CD14-positive monocyte (primary cell): ENCODE results near the gene KIF13A. TPM values are rescaled to one million over a fixed set of nuclear protein-coding genes. Genes with fewer than 3 reads are reported as not detected.

ENCODE experiments used
- DNase-seq, 3 donors: peaks; one replicate each; pipeline ENCODE4 v3.0.0-alpha.2; 2011 to 2022
- H2AFZ ChIP-seq: 2 replicates; pipeline ENCODE4 v1.6.0; 2012; ENCODE audit warnings: mild to moderate bottlenecking, low read depth, low read length, inconsistent platforms; ENCODE audit not compliant: insufficient read depth, poor library complexity, severe bottlenecking
- H3K27ac ChIP-seq, 2 donors: 1 replicate in 1 of 2; 2 replicates in 1 of 2; pipeline ENCODE4 v1.5.1; 2012 to 2013; ENCODE audit warnings: low read length in 2 of 2, control low read depth in 1 of 2, inconsistent platforms in 1 of 2, low read depth in 1 of 2, mild to moderate bottlenecking in 1 of 2
- H3K27me3 ChIP-seq, 2 donors: one replicate each; pipeline versions ENCODE4 v1.6.0 to v1.6.1; 2011 to 2013; ENCODE audit warnings: low read length in 2 of 2; ENCODE audit not compliant: control insufficient read depth in 2 of 2, insufficient read depth in 2 of 2
- H3K36me3 ChIP-seq, 2 donors: replicated peaks in 1 of 2; 1 replicate in 1 of 2; 2 replicates in 1 of 2; pipeline versions ENCODE4 v1.5.1 to v1.6.1; 2012 to 2013; ENCODE audit warnings: low read length in 2 of 2, control low read depth in 1 of 2, inconsistent platforms in 1 of 2, mild to moderate bottlenecking in 1 of 2; ENCODE audit not compliant: insufficient read depth in 2 of 2, control insufficient read depth in 1 of 2
- H3K4me1 ChIP-seq, 2 donors: 1 replicate in 1 of 2; 2 replicates in 1 of 2; pipeline versions ENCODE4 v1.5.1 to v1.6.1; 2012 to 2013; ENCODE audit warnings: low read length in 2 of 2, control low read depth in 1 of 2, inconsistent platforms in 1 of 2, mild to moderate bottlenecking in 1 of 2, moderate library complexity in 1 of 2; ENCODE audit not compliant: insufficient read depth in 2 of 2, control insufficient read depth in 1 of 2
- H3K4me2 ChIP-seq: replicated peaks from 2 replicates; pipeline ENCODE3; 2012; ENCODE audit warnings: low read length, moderate library complexity, mild to moderate bottlenecking; ENCODE audit not compliant: poor library complexity, severe bottlenecking; ENCODE audit errors: extremely low read depth
- H3K4me3 ChIP-seq, 3 experiments: fragments of 200-600 bp in 1 of 3; sonication (generic) in 1 of 3; replicated peaks in 1 of 3; 1 replicate in 2 of 3; 2 replicates in 1 of 3; pipeline ENCODE4 v1.5.1; 2011 to 2013; ENCODE audit warnings: low read length in 3 of 3, mild to moderate bottlenecking in 3 of 3, control low read depth in 2 of 3, low read depth in 2 of 3, inconsistent platforms in 1 of 3, moderate library complexity in 1 of 3
- H3K79me2 ChIP-seq: 2 replicates; pipeline ENCODE4 v1.6.0; 2012; ENCODE audit warnings: mild to moderate bottlenecking, control low read depth, inconsistent platforms, low read length, moderate library complexity; ENCODE audit not compliant: insufficient read depth
- H3K9ac ChIP-seq: 2 replicates; pipeline ENCODE4 v1.6.0; 2017; ENCODE audit warnings: low read length, mild to moderate bottlenecking; ENCODE audit not compliant: insufficient read depth, poor library complexity, severe bottlenecking
- H3K9me3 ChIP-seq, 2 donors: replicated peaks in 1 of 2; 1 replicate in 1 of 2; 2 replicates in 1 of 2; pipeline versions ENCODE4 v1.5.1 to v1.6.1; 2012 to 2013; ENCODE audit warnings: low read length in 2 of 2, control low read depth in 1 of 2; ENCODE audit not compliant: control insufficient read depth in 1 of 2, insufficient read depth in 1 of 2
- H4K20me1 ChIP-seq: 2 replicates; pipeline ENCODE4 v1.6.0; 2012; ENCODE audit warnings: mild to moderate bottlenecking, low read length, control low read depth, moderate library complexity; ENCODE audit not compliant: insufficient read depth
- H3K27ac Mint-ChIP-seq, 7 donors: one replicate each; pipeline ENCODE4 v1.8.0; 2020; ENCODE audit warnings: mild to moderate bottlenecking in 7 of 7, mixed read lengths in 7 of 7, moderate library complexity in 6 of 7, inconsistent platforms in 2 of 7
- H3K27me3 Mint-ChIP-seq, 3 donors: one replicate each; pipeline ENCODE4 v1.8.0; 2021 to 2022; ENCODE audit warnings: low read depth in 3 of 3, mild to moderate bottlenecking in 3 of 3, mixed read lengths in 3 of 3, moderate library complexity in 3 of 3, inconsistent platforms in 1 of 3
- H3K36me3 Mint-ChIP-seq, 2 donors: one replicate each; pipeline ENCODE4 v1.8.0; 2020; ENCODE audit warnings: mixed read lengths in 2 of 2, inconsistent platforms in 1 of 2, mild to moderate bottlenecking in 1 of 2
- H3K4me1 Mint-ChIP-seq: one replicate; pipeline ENCODE4 v1.8.0; 2020; ENCODE audit warnings: mild to moderate bottlenecking, mixed read lengths
- H3K4me3 Mint-ChIP-seq, 2 donors: one replicate each; pipeline ENCODE4 v1.8.0; 2020; ENCODE audit warnings: mild to moderate bottlenecking in 2 of 2, mixed read lengths in 2 of 2, moderate library complexity in 1 of 2
- H3K9me3 Mint-ChIP-seq, 7 donors: one replicate each; pipeline ENCODE4 v1.8.0; 2020 to 2022; ENCODE audit warnings: mixed read lengths in 7 of 7, mild to moderate bottlenecking in 6 of 7, moderate library complexity in 6 of 7, inconsistent platforms in 2 of 7
- CTCF ChIP-seq: fragments of 200-600 bp; IDR thresholded peaks from one replicate; pipeline ENCODE4 v1.8.0; 2022; ENCODE audit warnings: antibody characterized with exemption, mild to moderate bottlenecking
- WGBS: methylation state at CpG from one replicate; pipeline ENCODE4 v1.1.5; 2013; ENCODE audit warnings: missing lambda C conversion rate; ENCODE audit not compliant: insufficient coverage; 5-methylcytosine and 5-hydroxymethylcytosine counted together
- intact Hi-C, 2 donors: fragments of 100-400 bp; cut with micrococcal nuclease; formaldehyde crosslinking; loops; one replicate each; pipeline versions ENCODE4 v1.15.0 to v1.15.1; 2023
- polyA plus RNA-seq, 3 donors: library from polyadenylated mRNA; depleted of rRNA in 1 of 3; unstranded in 2 of 3; stranded (reverse) in 1 of 3; fragments of 300-500 nt in 2 of 3; fragments of >200 nt in 1 of 3; fragmentation: Illumina TruSeq in 2 of 3; gene quantifications; 1 replicate in 2 of 3; 2 replicates in 1 of 3; pipeline ENCODE4 v1.2.3, GENCODE V29; 2012 to 2021

KIF13A gene
- polyA plus RNA-seq, 3 donors = 2.9 to 28.4 (median 6.0) TPM

GRCh38 chr6:17835784-17836183 lies 151.7 kb downstream of the KIF13A start:
- no peak overlapping the region for H2AFZ ChIP-seq
- Mint-ChIP-seq H3K4me3 (no peak overlapping the region), H3K9me3 (peaks cover 0 to 3% (median 0%) of the 10 kb centered on the region in 7 donors), H3K27me3 (no peaks in the 10 kb centered on the region), H3K27ac (peak overlapping the region in 2 of 7 donors; percentile 0 to 60), H3K4me1 (peaks cover 3% of the 10 kb centered on the region), H3K36me3 (peaks cover 72 to 90% of the 10 kb centered on the region in 2 donors)
- H4K20me1 ChIP-seq = no peaks in the 10 kb centered on the region
- intact Hi-C loops = loop anchor here (10.0 kb wide), 1 partner anchor 289 kb away; the partner anchor contains the start of gene NHLRC1 (in 2 of the 2)
- peaks cover 45 to 90% of the 10 kb centered on the region in 2 donors for H3K36me3 ChIP-seq
- no peak for TF ChIP-seq CTCF
- H3K4me3 ChIP-seq = no peak overlapping the region
- no peak overlapping the region for H3K4me2 ChIP-seq
- H3K27me3 ChIP-seq = no peaks in the 10 kb centered on the region
- H3K9ac ChIP-seq = no peak overlapping the region
- peak overlapping the region in 1 of 2 donors; percentile 20 for H3K27ac ChIP-seq
- no peaks in the 10 kb centered on the region for H3K79me2 ChIP-seq
- H3K9me3 ChIP-seq = no peaks in the 10 kb centered on the region
- no peak for DNase-seq
- no peaks in the 10 kb centered on the region for H3K4me1 ChIP-seq

- Mint-ChIP-seq H3K27ac (peak overlapping the region in 1 of 7 donors; percentile 27), H3K9me3 (no peaks in the 10 kb centered on the region), H3K4me3 (no peak overlapping the region), H3K27me3 (peaks cover 0 to 2% (median 0%) of the 10 kb centered on the region in 3 donors), H3K4me1 (peaks cover 3% of the 10 kb centered on the region), H3K36me3 (peaks cover 75 to 88% of the 10 kb centered on the region in 2 donors)
- Histone ChIP-seq H3K79me2 (no peaks in the 10 kb centered on the region), H3K4me1 (no peaks in the 10 kb centered on the region), H2AFZ (no peak overlapping the region), H3K4me2 (no peak overlapping the region), H3K9me3 (no peaks in the 10 kb centered on the region), H3K36me3 (peaks cover 73 to 96% of the 10 kb centered on the region in 2 donors), H3K4me3 (no peak overlapping the region), H3K27ac (peak overlapping the region in 1 of 2 donors; percentile 36), H3K27me3 (no peaks in the 10 kb centered on the region), H4K20me1 (no peaks in the 10 kb centered on the region), H3K9ac (no peak overlapping the region)
- intact Hi-C loops = loop anchor here (10.0 kb wide), 1 partner anchor 294 kb away; the partner anchor contains the start of gene NHLRC1 (in 2 of the 2)
- DNase-seq = no peak
- no peak for TF ChIP-seq CTCF
- 90% methylated on average over 2 of the region's 4 CpGs for WGBS
Observed at GRCh38 chr6:17831135-17831534, 156.3 kb downstream of the KIF13A start.
